Transverse colon (tissue), 4 donors: Measurements from ENCODE around the gene TECTA.

ENCODE experiments used
- CTCF ChIP-seq, 5 experiments: fragments of 200-600 bp in 3 of 5; fragments of 450-650 bp in 2 of 5; sonication (generic) in 3 of 5; IDR thresholded peaks; 1 replicate in 2 of 5; 2 replicates in 3 of 5; pipeline ENCODE4 v1.5.1; 2016 to 2017; ENCODE audit warnings: antibody characterized with exemption in 5 of 5, inconsistent platforms in 3 of 5, mild to moderate bottlenecking in 2 of 5, moderate library complexity in 1 of 5
- POLR2A ChIP-seq: fragments of 450-650 bp; IDR thresholded peaks from one replicate; pipeline ENCODE4 v1.6.1; 2016; ENCODE audit warnings: antibody characterized with exemption, mild to moderate bottlenecking, moderate library complexity
- POLR2AphosphoS5 ChIP-seq, 3 donors: sonication (generic); formaldehyde crosslinking; IDR thresholded peaks; one replicate each; pipeline ENCODE4 v1.6.1; 2016; ENCODE audit warnings: antibody characterized with exemption in 3 of 3

DNA sequence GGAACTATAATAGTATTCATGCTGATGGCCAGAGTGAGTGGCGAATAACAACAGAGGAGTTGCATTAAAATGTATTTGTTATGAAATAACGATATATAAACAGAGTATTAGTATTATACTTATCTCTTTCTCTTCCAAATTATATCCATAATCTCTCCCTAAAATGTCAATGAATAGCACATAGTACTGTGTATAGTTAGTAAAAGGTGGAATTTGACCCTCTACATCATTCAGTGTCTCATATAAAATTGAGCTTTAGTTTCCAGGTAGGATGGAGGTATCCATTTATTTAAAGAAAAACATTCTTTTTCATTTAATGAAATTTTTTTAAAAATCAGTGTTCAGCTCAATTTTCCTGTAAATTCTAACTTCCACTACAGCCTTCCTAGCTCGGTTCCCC is 34.4 kb upstream of the TECTA start:
- TF ChIP-seq CTCF (IDR thresholded peaks at IDR 0.05) (no peak), POLR2AphosphoS5 (IDR thresholded peaks at IDR 0.05) (no peak), POLR2A (no peak)
